ENCODE results near the gene KIAA1755. TPM values are rescaled to one million over a fixed set of nuclear protein-coding genes. Genes with fewer than 3 reads are reported as not detected.

KIAA1755 gene
- total and polyA plus RNA-seq, 2 of the 4 experiments (the other 2 are of a cell fraction) = 2.5 to 5.1 TPM

DNA sequence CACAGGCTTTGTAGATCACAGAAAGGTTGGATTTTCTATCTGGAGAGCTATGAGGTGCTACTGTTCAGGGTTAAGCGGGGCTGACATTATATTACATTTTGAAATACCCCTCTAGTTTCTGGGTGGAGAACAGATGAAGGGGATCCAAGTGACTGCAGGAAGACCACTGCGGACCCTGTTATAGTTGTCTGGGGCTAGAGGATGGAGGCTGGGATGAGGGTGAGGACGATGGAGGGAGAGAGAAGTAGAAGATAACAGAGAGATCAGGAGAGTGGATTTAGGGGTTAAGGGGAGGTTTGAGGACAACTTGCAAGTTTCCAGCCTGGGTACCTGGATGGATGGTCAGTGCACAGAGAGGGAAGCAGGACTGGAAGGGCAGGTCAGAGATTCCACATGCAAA, 52.0 kb downstream of the KIAA1755 start:
- no peak overlapping the region for H3K4me2 ChIP-seq (ENCODE audit: low read depth, low read length)
- no peak overlapping the region for H4K8ac ChIP-seq (ENCODE audit: low read depth in 2 of 2, low read length in 2 of 2)
- peaks cover 11% of the 10 kb centered on the region for H3K4me1 ChIP-seq (ENCODE audit: control insufficient read depth, insufficient read depth, low read length)
- no peaks in the 10 kb centered on the region for H3K36me3 ChIP-seq (ENCODE audit: control insufficient read depth, insufficient read depth, low read length)
- no peaks in the 10 kb centered on the region for H4K20me1 ChIP-seq (ENCODE audit: insufficient read depth, low read length)
- peak overlapping the region; percentile 90; the same call in 1 of the 3 replicates for H2BK15ac ChIP-seq (ENCODE audit: low read depth, low read length)
- peak overlapping the region; percentile 84; the same call in 1 of the 2 replicates for H2AK5ac ChIP-seq (ENCODE audit: low read depth, low read length)
- BruUV-seq (replicated peaks) = no TSS peak
- no peak overlapping the region for H3K27ac ChIP-seq (ENCODE audit: insufficient read depth, low read length)
- TF ChIP-seq RFX5 (IDR thresholded peaks at IDR 0.05; ENCODE audit: low read depth, low read length) (no peak), FOS (IDR thresholded peaks at IDR 0.05; ENCODE audit: low read depth, low read length) (no peak), POLR2A (IDR thresholded peaks at IDR 0.05; ENCODE audit: low read depth, low read length) (no peak), CHD1 (IDR thresholded peaks at IDR 0.05; ENCODE audit: low read depth, low read length) (no peak), NFE2L2 (IDR thresholded peaks at IDR 0.05; ENCODE audit: low read depth, low read length) (no peak), MAFK (IDR thresholded peaks at IDR 0.05; ENCODE audit: low read depth, low read length) (no peak)
- H3K4ac ChIP-seq (ENCODE audit: low read depth, low read length) = peak overlapping the region; percentile 57
- in situ Hi-C loops (cut with MboI; ENCODE audit: low sequenced_read_pairs) (no loop called here), dilution Hi-C loops (cut with HindIII; ENCODE audit: low sequenced_read_pairs, unreplicated experiment) (no loop called here), intact Hi-C loops (cut with micrococcal nuclease) (no loop called here)
- H3K14ac ChIP-seq (replicated peaks; ENCODE audit: low read depth, low read length) = no peak overlapping the region
- H3K18ac ChIP-seq (ENCODE audit: low read depth, low read length) = peak overlapping the region; percentile 27
- peaks cover 13% of the 10 kb centered on the region for H3K9me1 ChIP-seq (ENCODE audit: insufficient read depth, low read length)
- no peak overlapping the region for H3K9ac ChIP-seq (ENCODE audit: low read depth, low read length)
- H3K4me3 ChIP-seq (ENCODE audit: insufficient read depth, low read depth, low read length) = no peak overlapping the region
- no peaks in the 10 kb centered on the region for H3K9me3 ChIP-seq (ENCODE audit: control insufficient read depth, insufficient read depth, low read length)
- H2AFZ ChIP-seq (replicated peaks; ENCODE audit: low read length, poor library complexity) = no peak overlapping the region
- no peaks in the 10 kb centered on the region for H3K79me1 ChIP-seq (ENCODE audit: low read depth in 1 of 2, low read length in 2 of 2)
- H4K91ac ChIP-seq (ENCODE audit: insufficient read depth, low read depth, low read length) = peak overlapping the region; percentile 11; the same call in 1 of the 2 replicates
- peak overlapping the region; percentile 49; the same call in 1 of the 2 replicates for H2BK120ac ChIP-seq (ENCODE audit: low read depth, low read length)
- H2BK20ac ChIP-seq (ENCODE audit: low read depth, low read length) = no peak overlapping the region; the same call in 1 of the 2 replicates
- no peak overlapping the region for H2AK9ac ChIP-seq (replicated peaks; ENCODE audit: low read depth, low read length, poor library complexity)
- H4K5ac ChIP-seq (ENCODE audit: low read depth, low read length) = peak overlapping the region; percentile 5
- ATAC-seq (ENCODE audit: low read depth) = no peak
- CTCF ChIA-PET = no interaction called here
- no peak overlapping the region for H3K56ac ChIP-seq (ENCODE audit: extremely low read depth, insufficient read depth, low read length)
- no CpG with 5 or more reads among the region's 3 CpGs for WGBS, 2 experiments (ENCODE audit: extremely low coverage in 2 of 2, insufficient read length in 1 of 2)
- no peak for DNase-seq
- no peak overlapping the region for H2BK5ac ChIP-seq (ENCODE audit: low read depth, low read length, poor library complexity, severe bottlenecking)
- POLR2A ChIA-PET (ENCODE audit: unreplicated experiment) = no interaction called here
- no peaks in the 10 kb centered on the region for H3K27me3 ChIP-seq (ENCODE audit: control insufficient read depth, insufficient read depth, low read length)
- no peak overlapping the region for H3K23ac ChIP-seq (ENCODE audit: low read depth, low read length)

Data from IMR-90 (cell line).